8988T (cell line): ENCODE data around the gene DOCK1.

Experiments used
- DNase-seq: peaks from one replicate; pipeline ENCODE4 v3.0.0; 2011

DOCK1 gene

DNA sequence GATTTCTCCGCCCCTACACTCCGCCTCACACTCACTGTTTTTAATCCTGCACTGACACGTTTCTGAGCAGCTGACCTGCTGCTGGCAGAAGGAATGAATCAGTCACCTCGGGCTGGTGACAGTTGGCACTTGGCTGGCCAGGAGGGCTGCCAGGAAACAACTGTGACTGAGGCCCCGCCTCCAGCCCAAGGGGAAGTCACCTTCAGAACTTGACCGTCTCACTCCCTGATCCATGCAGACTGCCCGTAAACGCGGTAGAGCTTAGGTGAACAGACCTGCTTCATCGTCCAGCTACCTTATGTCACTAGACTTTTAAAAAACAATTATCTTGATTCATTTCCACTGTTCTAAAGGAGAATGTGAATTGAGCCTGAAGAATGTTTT, 107.5 kb downstream of the DOCK1 start:
- DNase-seq = no peak

DNA sequence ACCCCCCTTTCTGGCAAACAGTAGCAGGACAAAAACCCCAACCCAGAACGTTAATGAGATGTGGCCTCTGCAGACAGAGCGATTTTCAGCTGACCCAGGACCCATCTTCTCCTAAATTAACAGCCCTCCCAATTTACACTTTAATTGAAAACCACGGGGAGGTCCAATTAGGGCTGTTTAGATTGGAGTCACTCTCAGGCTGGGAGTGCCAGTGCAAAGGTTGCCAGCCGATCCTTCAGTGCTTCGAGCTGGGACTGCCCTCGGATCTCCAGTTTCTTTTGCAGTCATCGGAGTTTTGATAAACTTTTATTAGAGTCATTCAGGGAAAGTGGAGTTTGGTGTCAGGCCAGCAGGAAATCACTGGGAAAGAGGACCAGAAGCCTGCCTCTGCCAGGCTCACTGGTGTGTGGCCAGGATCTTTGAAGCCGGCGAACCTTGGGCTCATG, 108.0 kb downstream of the DOCK1 start:
- no peak for DNase-seq

DNA sequence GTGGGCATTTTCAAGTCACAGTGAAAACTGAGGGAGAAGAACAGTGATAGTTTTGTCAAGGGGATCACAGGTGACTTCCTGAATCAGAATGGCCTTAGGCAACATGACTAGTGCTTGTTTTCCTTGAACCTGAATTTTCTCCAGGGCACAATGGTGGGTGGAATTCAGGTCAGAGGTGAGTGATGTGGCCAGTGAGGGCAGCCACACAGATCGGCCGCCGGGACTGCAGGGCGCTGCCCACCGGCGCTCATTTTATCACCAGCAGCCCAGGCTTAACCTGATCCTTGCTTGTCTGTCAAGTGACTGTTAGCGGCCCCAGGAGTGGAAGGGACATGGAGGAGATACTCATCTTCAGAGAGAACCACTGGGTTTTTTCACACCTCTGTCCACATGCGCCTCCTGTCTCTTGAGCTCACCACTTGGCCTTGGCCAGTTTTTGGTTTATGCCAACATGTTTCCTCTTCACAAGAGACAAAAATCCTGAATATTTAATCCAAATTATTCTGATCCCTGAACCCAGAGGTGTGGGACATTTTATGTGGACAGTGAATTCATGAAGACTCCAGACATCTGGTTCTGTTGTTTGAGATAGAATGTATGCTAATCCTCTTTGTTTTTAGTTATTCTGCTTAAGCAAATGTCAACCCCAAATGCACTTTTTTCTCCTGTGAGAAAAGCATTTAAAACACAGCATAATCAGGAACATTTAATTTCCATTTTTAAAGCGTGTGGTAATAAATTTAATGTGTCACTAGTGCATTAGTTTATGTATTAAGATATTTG, 108.7 kb downstream of the DOCK1 start:
- no peak for DNase-seq

DNA sequence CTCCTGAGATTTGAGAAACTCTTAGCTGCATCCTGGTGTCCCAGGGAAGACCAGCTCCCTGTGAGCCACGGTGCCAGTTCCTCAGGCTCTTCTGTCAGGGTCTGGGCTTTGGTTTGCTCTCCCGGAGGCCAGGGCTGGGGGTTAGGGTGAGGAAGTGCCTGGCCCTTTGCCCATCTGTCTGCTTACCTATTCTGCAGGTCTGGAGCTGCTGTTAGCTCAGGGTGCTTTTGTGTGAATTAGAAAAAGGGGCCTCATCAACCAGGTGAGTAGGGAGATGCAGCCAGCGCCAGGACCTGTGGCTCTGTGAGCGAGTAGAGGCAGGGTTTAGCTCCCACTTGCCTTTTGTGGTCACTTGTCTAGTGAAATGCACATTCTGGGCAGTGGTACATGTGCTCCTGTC, 109.4 kb downstream of the DOCK1 start:
- no peak for DNase-seq

DNA sequence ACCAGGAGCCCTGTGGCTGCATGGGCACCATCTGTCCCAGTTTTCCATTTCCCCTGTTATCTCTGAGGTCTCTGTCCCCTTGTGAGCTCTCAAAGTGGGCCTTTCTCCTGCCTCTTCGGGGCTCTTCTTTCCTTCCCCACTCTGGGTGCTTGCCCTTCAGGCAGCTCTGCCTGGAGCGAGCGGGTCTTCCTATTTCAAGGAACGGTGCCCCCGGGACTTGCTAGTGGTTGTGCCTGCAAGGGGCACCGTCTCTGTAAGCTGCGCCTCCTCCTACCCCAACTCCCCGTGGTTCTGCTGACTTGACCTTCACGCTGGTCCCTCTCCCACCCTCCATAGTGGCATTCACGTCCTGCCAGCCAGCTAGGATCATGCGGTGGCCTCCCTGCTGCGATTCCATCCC, 110.1 kb downstream of the DOCK1 start:
- DNase-seq = no peak

DNA sequence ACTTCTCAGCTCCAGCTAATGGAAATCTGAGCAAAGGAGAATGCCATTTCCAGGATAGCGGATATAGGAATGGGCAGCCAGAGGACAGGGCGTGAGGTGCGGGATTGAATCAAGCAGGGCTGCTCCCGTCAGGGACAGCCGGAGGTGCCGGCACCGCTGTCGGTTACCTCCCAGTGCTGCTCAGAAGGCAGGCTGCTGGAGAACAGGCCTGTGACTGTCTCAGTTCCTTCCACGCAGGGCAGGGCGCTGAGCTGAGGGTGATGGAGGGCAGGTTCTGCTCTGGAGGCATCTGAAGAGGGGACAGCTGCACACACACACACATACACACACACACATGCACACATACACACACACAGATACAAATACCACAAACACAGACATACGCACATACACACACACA, 111.1 kb downstream of the DOCK1 start:
- DNase-seq = no peak

DNA sequence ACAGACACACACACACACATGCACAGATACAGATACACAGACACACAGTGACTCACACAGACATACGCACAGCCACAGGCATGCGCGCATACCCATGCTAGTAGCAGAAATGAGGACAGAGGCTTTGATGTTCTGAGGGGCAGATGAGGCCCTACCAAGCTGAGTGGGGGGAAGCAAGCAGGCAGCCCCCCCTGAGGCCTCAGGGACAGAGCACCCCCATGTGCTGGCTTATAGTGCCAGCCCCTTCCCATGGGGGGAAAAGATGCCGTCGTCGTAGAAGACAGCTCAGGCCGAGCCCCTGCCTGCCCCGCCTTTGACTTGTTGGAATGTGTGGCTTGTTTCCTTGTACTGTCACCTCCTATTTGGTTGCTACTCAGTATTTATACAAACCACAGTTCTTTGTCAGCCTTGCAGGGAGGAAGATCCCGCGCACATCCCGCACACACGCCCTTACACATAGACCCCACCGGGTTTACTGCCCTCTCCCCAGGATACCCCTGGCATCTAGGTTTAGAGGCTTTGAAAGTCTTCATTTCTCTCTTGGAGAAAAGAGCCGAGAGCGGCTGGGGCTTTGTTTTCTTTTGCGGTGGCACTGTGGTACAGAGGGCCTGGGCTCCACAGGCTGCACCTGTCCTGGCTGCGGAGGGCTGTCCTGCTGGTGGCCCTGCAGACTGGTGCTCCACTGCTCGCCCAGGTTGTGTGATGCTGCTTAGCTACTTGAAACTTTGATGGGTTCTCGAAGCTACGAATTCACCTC, 112.5 kb downstream of the DOCK1 start:
- no peak for DNase-seq

DNA sequence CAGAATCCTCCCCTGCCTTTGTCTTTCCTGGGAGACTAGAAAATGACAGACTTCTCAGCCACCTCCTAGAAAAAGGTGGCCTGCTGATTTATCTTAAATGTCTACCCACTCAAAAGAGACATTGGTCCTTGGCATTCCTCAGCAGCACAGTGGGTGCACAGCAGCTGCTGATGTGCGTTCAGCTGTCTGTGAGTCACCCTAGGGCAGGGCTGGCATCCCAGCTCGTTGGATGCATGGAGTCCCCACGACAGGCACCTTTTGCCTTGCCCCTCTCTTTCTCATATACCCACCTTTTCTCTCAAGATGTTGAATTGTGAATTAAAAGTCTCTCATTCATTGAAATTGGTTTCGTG, 113.0 kb downstream of the DOCK1 start:
- DNase-seq = no peak

DNA sequence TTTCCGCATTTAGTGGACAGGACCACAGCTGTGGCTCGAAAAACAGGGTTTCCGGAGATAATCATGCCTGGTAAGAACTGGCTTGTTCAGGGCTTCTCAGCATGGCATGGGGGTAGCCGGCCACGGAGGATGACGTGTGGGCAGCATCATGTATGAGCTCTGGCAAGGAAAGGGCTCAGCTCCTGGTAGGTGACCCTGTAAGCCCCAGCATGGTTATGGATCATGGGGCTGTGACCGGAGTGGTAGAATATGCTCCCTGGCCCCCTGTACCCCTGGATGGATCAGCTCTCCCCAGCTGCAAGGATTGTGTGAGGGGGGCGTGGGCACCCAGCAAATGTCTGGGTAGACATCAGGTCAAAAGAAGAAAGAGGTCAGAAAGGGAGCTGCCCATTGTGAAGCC, 113.5 kb downstream of the DOCK1 start:
- no peak for DNase-seq

DNA sequence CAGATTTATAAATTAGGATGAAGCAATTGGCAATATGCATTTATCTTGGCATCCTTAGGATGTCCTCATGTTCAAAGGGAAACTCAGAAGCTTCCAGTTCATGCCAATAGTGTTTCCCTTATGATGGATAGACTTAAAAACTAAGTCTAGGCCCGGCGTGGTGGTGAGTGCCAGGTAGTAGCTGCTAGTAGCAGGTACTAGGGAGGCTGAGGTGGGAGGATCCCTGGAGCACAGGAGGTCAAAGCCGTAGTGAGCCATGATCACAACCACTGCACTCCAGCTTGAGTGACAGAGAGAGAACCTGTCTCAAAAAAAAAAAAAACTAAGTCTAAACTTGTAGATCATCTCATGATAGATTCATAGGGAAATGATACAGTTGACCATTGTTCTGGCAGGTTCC, 115.0 kb downstream of the DOCK1 start:
- no peak for DNase-seq

DNA sequence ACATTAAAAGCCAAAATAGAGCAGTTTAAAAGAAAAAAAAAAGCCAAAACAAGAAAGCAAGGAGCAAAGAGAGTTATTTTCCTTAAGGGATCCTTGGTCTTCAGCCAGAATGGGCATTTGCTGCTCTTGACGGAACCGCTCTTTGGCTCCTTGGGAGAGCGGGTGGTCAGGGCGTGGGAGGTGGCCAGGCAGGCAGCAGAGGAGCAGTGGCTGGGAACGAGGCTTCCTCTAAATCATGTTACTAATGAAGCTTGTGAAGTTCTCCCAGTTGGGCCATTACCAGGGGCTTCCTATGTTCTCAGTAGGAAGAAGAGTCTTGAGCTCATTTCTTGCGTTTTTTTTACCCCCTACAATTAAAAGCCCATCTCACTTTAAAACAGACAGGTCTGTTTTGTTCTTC, 116.6 kb downstream of the DOCK1 start:
- no peak for DNase-seq

DNA sequence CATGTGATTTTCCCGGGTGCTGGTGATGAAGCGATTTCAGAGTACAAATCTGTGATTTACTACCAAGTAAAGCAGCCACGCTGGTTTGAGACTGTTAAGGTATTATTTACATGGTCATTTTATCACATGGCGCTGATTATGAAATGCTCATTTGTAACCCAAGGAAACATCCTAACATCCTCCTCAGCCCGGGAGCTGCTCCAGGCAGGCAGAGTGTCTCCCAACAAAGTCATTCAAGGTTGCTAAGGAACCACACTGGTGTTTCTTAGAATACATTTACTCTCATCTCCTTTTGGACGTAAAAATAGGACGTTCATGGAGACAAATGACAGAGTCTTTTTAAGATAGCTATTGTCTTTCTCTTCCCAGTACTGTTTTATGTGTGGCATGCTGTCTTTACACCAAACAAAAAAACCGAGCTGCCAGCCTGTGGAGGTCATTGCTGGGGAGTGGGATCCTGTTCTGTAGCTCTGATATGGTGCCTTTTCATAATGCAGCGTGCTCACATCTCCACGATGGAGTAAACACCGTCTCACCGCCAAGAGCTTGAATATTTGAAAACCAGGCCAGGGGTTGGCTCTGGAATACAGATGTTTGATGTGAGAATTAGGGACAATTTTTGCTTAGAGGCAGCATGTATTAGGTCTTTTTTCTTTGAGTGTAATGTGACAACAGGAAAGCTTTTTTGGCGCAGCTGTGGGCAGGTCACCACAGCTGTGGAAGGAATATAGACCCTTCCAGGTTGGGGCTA, 119.6 kb downstream of the DOCK1 start:
- DNase-seq = no peak

DNA sequence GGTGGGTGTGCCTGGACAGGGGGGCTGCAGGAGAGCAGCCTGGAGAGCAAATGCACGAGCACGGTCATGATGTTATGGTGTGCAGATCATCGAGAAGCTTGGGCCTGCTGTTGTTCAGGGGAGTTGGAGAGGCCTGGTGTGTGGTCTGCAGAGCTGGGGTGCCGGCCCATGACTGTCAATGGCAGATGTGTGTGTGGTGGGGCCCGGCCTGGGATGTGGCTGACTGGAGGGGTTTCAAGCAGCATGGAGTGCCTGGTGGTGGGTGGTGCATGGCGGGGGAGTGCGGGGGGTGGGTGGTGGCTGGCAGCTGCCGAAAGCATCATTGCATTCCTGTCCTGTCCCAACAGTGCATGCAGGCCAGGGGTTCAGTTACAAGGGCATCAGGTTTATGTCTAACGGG, 122.6 kb downstream of the DOCK1 start:
- no peak for DNase-seq

DNA sequence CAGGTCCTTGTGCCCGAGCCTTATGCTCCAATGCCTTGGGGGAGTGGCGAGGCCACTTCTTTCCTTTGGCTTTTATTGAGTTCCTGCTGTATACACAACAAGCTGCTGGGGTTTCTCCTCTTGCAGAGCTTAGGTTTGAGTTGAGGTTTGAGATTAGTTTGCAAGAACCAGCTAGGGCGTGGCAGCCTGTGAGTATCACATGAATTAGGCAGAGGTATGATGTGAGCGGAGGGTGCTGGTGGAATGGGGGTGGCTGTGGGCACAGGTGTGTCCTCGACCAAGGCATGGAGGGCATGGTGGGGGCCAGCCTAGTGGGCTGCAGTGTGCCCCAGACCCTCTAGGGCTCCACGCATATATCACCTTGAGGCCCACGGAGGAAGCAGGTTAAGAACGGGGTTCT, 123.3 kb downstream of the DOCK1 start:
- DNase-seq = no peak

DNA sequence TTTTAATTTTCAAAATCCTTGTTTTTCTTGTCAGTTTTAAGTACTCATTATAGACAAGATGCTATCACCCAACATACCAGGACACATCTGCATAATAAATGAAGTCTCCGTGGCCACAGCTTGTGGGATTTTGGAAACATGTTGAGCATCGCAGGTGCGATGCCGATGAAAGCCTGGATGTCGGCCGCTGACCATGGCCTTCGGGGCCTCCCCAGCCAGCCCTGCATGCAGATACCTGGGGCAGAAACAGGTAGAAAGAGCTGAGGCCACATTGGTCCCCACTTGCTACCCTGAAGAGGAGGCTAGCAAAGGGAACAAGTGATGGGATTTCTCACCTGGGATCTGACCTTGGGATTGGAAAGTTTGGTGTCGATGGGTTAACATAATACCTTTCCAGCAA, 123.8 kb downstream of the DOCK1 start:
- no peak for DNase-seq

DNA sequence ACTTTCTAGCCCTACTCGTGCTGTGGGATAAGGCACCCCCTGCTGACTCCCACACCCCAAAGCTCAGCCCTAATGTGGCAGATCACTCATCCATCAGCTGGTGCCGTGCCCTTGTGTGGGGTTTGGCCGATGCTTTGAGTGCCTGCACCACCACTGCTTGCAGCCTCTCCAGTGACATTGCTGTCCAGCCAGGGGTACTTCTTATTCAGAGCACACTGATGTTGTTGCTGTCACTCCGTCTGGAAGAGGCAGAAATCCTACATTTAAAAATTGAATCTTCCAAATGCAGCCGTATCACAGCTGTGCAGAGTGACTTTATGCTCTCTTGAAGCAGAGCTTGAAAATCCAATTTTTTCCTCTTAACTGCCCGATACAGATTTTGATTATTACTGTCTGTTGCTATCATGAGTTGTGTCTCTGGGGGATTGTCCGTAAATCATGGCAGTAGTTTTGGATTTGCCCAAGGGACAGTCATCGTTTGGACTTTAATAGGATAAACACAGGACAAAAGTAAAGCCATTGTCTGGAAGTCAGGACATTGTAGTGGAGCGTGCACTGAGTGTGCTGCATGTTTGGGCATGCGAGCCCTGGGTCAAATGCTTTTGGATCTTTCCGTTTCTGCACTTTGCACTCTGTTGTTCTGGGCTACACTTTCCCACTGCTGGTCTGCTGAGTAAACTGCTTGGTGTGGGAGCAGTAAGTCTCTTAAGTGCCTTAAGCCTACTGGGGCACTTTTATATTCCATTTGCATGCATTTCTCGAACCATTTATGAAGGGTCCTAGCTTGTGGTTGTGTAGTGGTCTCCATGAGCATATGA, 128.2 kb downstream of the DOCK1 start:
- no peak for DNase-seq

DNA sequence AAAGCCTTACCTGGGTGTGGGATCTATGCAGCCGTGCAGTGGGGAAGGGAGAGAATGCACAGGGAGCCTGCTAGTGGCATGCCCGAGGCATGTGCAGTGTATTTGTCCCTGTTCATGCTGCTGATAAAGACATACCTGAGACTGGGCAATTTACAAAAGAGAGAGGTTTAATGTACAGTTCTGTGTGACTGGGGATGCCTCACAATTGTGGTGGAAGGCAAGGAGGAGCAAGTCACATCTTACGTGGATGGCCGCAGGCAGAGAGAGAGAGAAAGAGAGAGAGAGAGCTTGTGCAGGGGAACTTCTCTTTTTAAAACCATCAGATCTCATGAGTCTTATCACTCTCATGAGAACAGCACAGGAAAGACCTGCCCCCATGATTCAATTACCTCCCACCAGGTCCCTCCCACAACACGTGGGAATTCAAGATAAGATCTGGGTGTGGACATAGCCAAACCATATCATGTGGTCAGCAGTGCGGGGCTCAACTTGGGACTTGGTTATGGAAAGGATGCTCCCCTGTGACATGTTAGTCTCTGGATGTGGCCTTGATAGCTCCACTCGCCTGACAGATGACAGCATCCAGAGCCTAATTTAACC, 128.9 kb downstream of the DOCK1 start:
- DNase-seq = no peak

DNA sequence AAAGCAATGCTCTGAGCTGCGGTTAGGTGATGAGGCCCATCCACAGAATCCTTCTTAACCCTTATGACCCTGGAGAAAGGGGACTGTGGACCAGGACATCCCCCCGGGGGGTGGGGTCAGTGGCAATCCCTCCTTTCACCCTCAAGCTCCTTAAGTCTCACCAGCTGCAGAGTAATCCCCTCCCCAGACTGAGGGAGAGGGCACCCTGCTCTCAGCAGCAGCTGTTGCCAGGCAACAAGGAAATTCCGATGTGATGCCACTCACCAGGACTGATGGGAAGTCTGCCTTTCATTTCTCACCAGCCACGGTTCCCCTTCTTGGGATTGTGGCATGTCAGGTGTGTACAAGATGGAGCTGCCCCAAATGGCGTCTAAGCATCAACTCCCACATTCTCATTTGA, 129.6 kb downstream of the DOCK1 start:
- DNase-seq = no peak

DNA sequence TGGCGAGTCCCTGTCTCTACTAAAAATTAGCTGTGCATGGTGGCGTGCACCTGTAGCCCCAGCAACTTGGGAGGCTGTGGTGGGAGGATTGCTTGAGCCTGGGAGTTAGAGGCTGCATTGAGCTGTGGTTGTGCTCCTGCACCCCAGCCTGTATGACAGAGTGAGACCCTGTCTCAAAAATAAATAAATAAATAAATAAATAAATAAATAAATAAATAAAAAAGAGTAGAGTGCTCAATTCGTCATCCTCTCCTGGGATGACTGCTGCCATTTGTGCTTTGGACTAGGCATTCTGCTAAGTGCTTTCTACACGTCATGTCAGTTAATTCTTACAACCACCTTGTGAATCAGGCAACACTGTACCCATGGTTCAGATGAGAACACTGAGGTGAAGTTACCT, 130.6 kb downstream of the DOCK1 start:
- no peak for DNase-seq

DNA sequence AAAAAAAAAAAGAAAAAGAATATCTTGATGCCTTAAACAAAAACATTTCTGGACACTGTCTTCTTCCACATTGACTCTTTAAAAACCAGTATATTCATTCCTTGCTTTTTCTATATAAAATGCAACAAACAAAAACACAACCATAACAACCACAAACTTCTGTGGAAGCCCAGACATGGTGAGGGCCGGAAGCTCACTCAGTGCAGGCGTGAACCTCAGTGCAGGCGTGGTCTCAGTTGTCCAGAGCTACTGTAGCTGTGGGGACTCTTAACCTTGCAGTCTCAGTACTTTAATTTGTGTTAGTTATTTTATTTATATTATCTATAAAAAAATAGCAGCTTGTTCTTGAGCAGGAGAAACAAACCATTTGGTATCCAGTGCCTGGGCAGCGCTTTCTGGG, 131.8 kb downstream of the DOCK1 start:
- no peak for DNase-seq

DNA sequence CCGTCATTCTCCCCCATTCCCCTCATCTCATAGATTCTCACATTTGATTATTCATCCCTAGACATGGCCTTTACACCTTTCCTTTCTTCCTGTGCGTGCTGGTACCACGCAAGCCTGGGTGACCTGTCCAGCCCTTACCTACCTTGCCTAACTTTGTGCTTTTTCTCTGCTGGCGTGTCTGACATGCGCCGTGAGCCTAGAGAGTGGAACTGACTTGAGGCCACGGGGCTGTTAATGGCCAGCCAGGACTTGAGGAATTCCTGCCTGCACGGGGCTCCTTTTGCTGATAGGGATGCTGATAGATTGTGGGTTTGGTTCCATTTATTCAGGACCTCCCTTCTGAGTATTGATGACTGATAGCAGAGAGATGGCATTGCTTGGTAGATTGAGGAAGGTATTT, 134.2 kb downstream of the DOCK1 start:
- DNase-seq = no peak

DNA sequence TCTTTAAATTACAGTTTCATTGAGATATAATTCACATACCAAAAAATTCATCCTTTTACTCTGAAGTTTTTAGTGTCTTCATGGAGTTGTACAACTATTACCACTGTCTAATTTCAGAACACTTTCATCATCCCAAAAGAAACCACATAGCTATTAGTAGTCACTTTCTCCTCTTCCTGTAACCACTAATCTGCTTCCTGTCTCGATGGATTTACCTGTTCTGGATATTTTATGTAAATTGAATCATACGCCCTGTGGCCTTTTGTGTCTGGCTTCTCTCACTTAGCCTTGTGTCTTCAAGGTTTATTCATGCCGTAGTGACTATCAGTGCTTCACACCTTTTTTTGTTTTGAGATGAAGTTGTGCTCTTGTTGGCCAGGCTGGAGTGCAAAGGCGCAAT, 135.5 kb downstream of the DOCK1 start:
- DNase-seq = no peak

DNA sequence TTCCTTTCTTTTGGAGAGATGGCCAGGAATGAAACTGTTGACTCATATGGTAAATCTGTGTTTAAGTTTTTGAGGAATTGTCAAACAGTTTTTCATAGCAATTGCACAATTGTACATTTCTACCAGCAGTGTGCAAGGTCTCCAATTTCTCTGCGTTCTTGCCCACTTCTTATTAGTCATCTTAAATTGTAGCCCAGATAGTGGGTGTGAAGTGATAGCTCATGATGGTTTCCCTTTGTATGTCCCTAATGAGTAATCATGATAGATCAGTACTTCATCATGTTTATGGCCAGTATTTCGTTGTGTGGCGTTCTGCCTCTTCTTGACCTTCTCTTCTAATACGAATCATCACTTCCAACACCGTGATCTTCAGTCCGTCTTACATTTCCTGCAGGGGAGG, 136.3 kb downstream of the DOCK1 start:
- DNase-seq = no peak
